Cerebellar nuclear complex (tissue), 1 donor: ENCODE data around the gene EPM2AIP1.
"Not testable (repeated sequence)": the region's sequence is repeated elsewhere in the genome, so short reads cannot be mapped to it uniquely, and the experiment has no call there.

ENCODE experiments used
- DNase-seq, 2 experiments: peaks; one replicate each; lab custom pipeline; 2025; lab: John Stamatoyannopoulos, UW

Gene EPM2AIP1

GRCh38 chr3:36992806-36993325, at the start of gene EPM2AIP1:
Gene EPM2AIP1 (minus strand): TSS chr3:36993131. CDS start chr3:36993077, 54 bp downstream.
- DNase-seq = no peak

- not testable (repeated sequence) for DNase-seq
Measured at GRCh38 chr3:37042712-37043111, 49.8 kb upstream of the EPM2AIP1 start.

- no peak for DNase-seq
Measured at GRCh38 chr3:37041546-37042195, 48.7 kb upstream of the EPM2AIP1 start.

GRCh38 chr3:37040231-37040630, 47.3 kb upstream of the EPM2AIP1 start:
- DNase-seq = no peak

- no peak for DNase-seq
Measured at GRCh38 chr3:37039161-37039846, 46.4 kb upstream of the EPM2AIP1 start.

- no peak for DNase-seq
Measured at GRCh38 chr3:37037352-37037751, 44.4 kb upstream of the EPM2AIP1 start.

GRCh38 chr3:37032961-37033360, 40.0 kb upstream of the EPM2AIP1 start:
- no peak for DNase-seq

GRCh38 chr3:37031096-37031682, 38.3 kb upstream of the EPM2AIP1 start:
- DNase-seq = no peak

GRCh38 chr3:37030588-37030987, 37.7 kb upstream of the EPM2AIP1 start:
- DNase-seq = no peak

GRCh38 chr3:37029516-37030163, 36.7 kb upstream of the EPM2AIP1 start:
- no peak for DNase-seq

- no peak for DNase-seq
Measured at GRCh38 chr3:37029111-37029510, 36.2 kb upstream of the EPM2AIP1 start.

GRCh38 chr3:37028329-37028728, 35.4 kb upstream of the EPM2AIP1 start:
- DNase-seq = no peak

- DNase-seq = no peak
Measured at GRCh38 chr3:37026851-37027250, 33.9 kb upstream of the EPM2AIP1 start.

GRCh38 chr3:37025561-37026335, 32.8 kb upstream of the EPM2AIP1 start:
- no peak for DNase-seq

- DNase-seq = no peak
Measured at GRCh38 chr3:37024820-37025405, 32.0 kb upstream of the EPM2AIP1 start.

GRCh38 chr3:37024092-37024491, 31.2 kb upstream of the EPM2AIP1 start:
- DNase-seq = no peak

- DNase-seq = no peak
Measured at GRCh38 chr3:37017683-37018082, 24.8 kb upstream of the EPM2AIP1 start.

GRCh38 chr3:37016903-37017302, 24.0 kb upstream of the EPM2AIP1 start:
- no peak for DNase-seq

- DNase-seq = no peak
Measured at GRCh38 chr3:37015642-37016041, 22.7 kb upstream of the EPM2AIP1 start.

GRCh38 chr3:37014620-37015019, 21.7 kb upstream of the EPM2AIP1 start:
- DNase-seq = no peak
